GM23338 (cell line): ENCODE measurements around the gene KRTAP1-3. TPM values are rescaled to one million over a fixed set of nuclear protein-coding genes. Genes with fewer than 3 reads are reported as not detected.

ENCODE experiments used
- ATAC-seq: fragments of 200-7000 bp; cut with Tn5 transposase; 3 replicates; pipeline ENCODE4 v1.9.1; 2020
- DNase-seq: peaks from one replicate; pipeline ENCODE4 v3.0.0-alpha.2; 2015; ENCODE audit warnings: low spot score
- H2AFZ ChIP-seq: fragments of 200-600 bp; sonication (generic); 2 replicates; pipeline ENCODE4 v1.8.0; 2016; ENCODE audit warnings: antibody characterized with exemption, mild to moderate bottlenecking, moderate library complexity
- H3F3A ChIP-seq: fragments of 200-600 bp; sonication (generic); replicated peaks from 2 replicates; pipeline ENCODE4 v1.8.0; 2017; ENCODE audit warnings: antibody characterized with exemption, mixed run types, low read depth
- H3K27ac ChIP-seq: fragments of 200-600 bp; sonication (generic); 2 replicates; pipeline ENCODE4 v1.6.1; 2016; ENCODE audit warnings: low read depth
- H3K27me3 ChIP-seq: fragments of 200-600 bp; sonication (generic); 2 replicates; pipeline ENCODE4 v1.8.0; 2016; ENCODE audit warnings: mild to moderate bottlenecking, mixed run types, moderate library complexity; ENCODE audit not compliant: insufficient read depth
- H3K36me3 ChIP-seq: fragments of 200-600 bp; sonication (generic); 2 replicates; pipeline ENCODE4 v1.8.0; 2016; ENCODE audit warnings: mild to moderate bottlenecking; ENCODE audit not compliant: insufficient read depth
- H3K4me1 ChIP-seq: fragments of 200-600 bp; sonication (generic); 2 replicates; pipeline ENCODE4 v1.8.0; 2016; ENCODE audit warnings: mild to moderate bottlenecking, moderate library complexity; ENCODE audit not compliant: insufficient read depth
- H3K4me2 ChIP-seq: fragments of 200-600 bp; sonication (generic); 2 replicates; pipeline ENCODE4 v1.7.1; 2017; ENCODE audit warnings: mixed run types
- H3K4me3 ChIP-seq: fragments of 200-600 bp; sonication (generic); 2 replicates; pipeline ENCODE4 v1.6.1; 2016; ENCODE audit warnings: mixed run types
- H3K79me2 ChIP-seq: fragments of 200-600 bp; sonication (generic); replicated peaks from 2 replicates; pipeline ENCODE4 v1.8.0; 2017; ENCODE audit warnings: mild to moderate bottlenecking; ENCODE audit not compliant: insufficient read depth
- H3K9me2 ChIP-seq: fragments of 200-600 bp; sonication (generic); 2 replicates; pipeline ENCODE4 v1.8.0; 2017; ENCODE audit not compliant: insufficient read depth
- H4K20me1 ChIP-seq: fragments of 200-600 bp; sonication (generic); replicated peaks from 2 replicates; pipeline ENCODE4 v1.8.0; 2017; ENCODE audit warnings: mild to moderate bottlenecking; ENCODE audit not compliant: insufficient read depth
- H3K27ac Mint-ChIP-seq: 2 replicates; pipeline ENCODE4 v1.8.0; 2020; ENCODE audit warnings: inconsistent platforms, mild to moderate bottlenecking, moderate library complexity, mixed read lengths
- H3K27me3 Mint-ChIP-seq: 3 replicates; pipeline ENCODE4 v1.8.0; 2022; ENCODE audit warnings: low read depth, mild to moderate bottlenecking, moderate library complexity, mixed read lengths, inconsistent platforms; ENCODE audit not compliant: insufficient read depth, poor library complexity
- H3K36me3 Mint-ChIP-seq: 3 replicates; pipeline ENCODE4 v1.8.0; 2021; ENCODE audit warnings: low read depth, mild to moderate bottlenecking, inconsistent platforms, moderate library complexity, mixed read lengths
- H3K4me1 Mint-ChIP-seq: 3 replicates; pipeline ENCODE4 v1.8.0; 2020; ENCODE audit warnings: mild to moderate bottlenecking, inconsistent platforms, mixed read lengths
- H3K4me3 Mint-ChIP-seq: 3 replicates; pipeline ENCODE4 v1.8.0; 2021; ENCODE audit warnings: moderate library complexity, mild to moderate bottlenecking, inconsistent platforms, mixed read lengths
- H3K9me3 Mint-ChIP-seq: 3 replicates; pipeline ENCODE4 v1.8.0; 2020; ENCODE audit warnings: moderate library complexity, mild to moderate bottlenecking, inconsistent platforms, mixed read lengths
- NANOG ChIP-seq: IDR thresholded peaks from 2 replicates; pipeline ENCODE4 v1.6.1; 2016; ENCODE audit warnings: antibody characterized with exemption, borderline replicate concordance
- REST ChIP-seq: IDR thresholded peaks from one replicate; pipeline ENCODE4 v1.6.1; 2018; ENCODE audit warnings: antibody characterized with exemption; ENCODE audit not compliant: unreplicated experiment
- ZNF462 ChIP-seq: fragments of 250-450 bp; sonication (Bioruptor Pico); IDR thresholded peaks from 2 replicates; pipeline ENCODE4 v1.5.0; 2020; ENCODE audit warnings: mild to moderate bottlenecking, moderate library complexity
- polyA plus RNA-seq: library from polyadenylated mRNA; unstranded; fragments of >200 nt; fragmentation: Nextera tagmentation; extraction: Ambion mirVana; gene quantifications from 2 replicates; pipeline ENCODE4 v1.2.1, GENCODE V29; 2016
- total RNA-seq: library from RNA; depleted of rRNA; stranded (reverse); fragments of >200 nt; shearing (Covaris generic); gene quantifications from 2 replicates; pipeline ENCODE4 v1.2.3, GENCODE V29; 2014

Gene KRTAP1-3
- total and polyA plus RNA-seq, 2 experiments from 2014 or later: not detected

- H4K20me1 ChIP-seq: no peaks in the 10 kb centered on the region
- Mint-ChIP-seq H3K36me3 (0 out of 3 replicates have a peak, but pooled peaks cover 3% of the 10 kb centered on the region), H3K9me3 (peaks cover 5% of the 10 kb centered on the region; the same call in 1 of the 3 replicates), H3K27me3 (peaks cover 2% of the 10 kb centered on the region), H3K4me1 (peaks cover 16% of the 10 kb centered on the region), H3K4me3 (no peak overlapping the region), H3K27ac (no peak overlapping the region)
- no peaks in the 10 kb centered on the region for H3K9me2 ChIP-seq
- peaks cover 8% of the 10 kb centered on the region for H3K4me1 ChIP-seq
- H3K4me2 ChIP-seq: no peak overlapping the region
- H2AFZ ChIP-seq: no peak overlapping the region
- H3K36me3 ChIP-seq: no peaks in the 10 kb centered on the region
- H3F3A ChIP-seq: no peaks in the 10 kb centered on the region
- DNase-seq (no peak), ATAC-seq (no peak)
- TF ChIP-seq ZNF462 (no peak), REST (no peak), NANOG (no peak)
- H3K79me2 ChIP-seq: no peaks in the 10 kb centered on the region
- no peaks in the 10 kb centered on the region for H3K27me3 ChIP-seq
- H3K27ac ChIP-seq: no peak overlapping the region
- no peak overlapping the region for H3K4me3 ChIP-seq
Measured at GRCh38 chr17:41049110-41049509, 14.4 kb upstream of the KRTAP1-3 start.
